GM06990 (cell line): Measurements from ENCODE around the gene TPSB2.
"Not testable (repeated sequence)": the region's sequence is repeated elsewhere in the genome, so short reads cannot be mapped to it uniquely, and the experiment has no call there.

Source experiments
- DNase-seq: peaks from one replicate; pipeline ENCODE4 v3.0.0-alpha.2; 2011; ENCODE audit not compliant: insufficient read length; ENCODE audit errors: extremely low read depth
- H3K27me3 ChIP-seq: replicated peaks from 2 replicates; pipeline ENCODE4 v1.6.0; 2011; ENCODE audit warnings: low read length; ENCODE audit not compliant: control insufficient read depth, insufficient read depth
- H3K36me3 ChIP-seq: 2 replicates; pipeline ENCODE4 v1.5.1; 2011; ENCODE audit warnings: low read length; ENCODE audit not compliant: control insufficient read depth, insufficient read depth
- H3K4me3 ChIP-seq: replicated peaks from 2 replicates; pipeline ENCODE4 v1.5.1; 2011; ENCODE audit warnings: low read depth, mild to moderate bottlenecking, control low read depth, low read length
- CTCF ChIP-seq: IDR thresholded peaks from 2 replicates; pipeline ENCODE4 v1.5.1; 2011; ENCODE audit warnings: low read length, control low read depth, mild to moderate bottlenecking, inconsistent platforms; ENCODE audit not compliant: insufficient read depth, poor library complexity, severe bottlenecking

TPSB2 gene

GRCh38 chr16:1258225-1258600 lies 28.2 kb upstream of the TPSB2 start:
- Histone ChIP-seq H3K4me3 (no peak overlapping the region), H3K27me3 (no peaks in the 10 kb centered on the region; the same call in 1 of the 2 replicates), H3K36me3 (no peaks in the 10 kb centered on the region)
- no peak for TF ChIP-seq CTCF
- DNase-seq, result no peak

- no peak for DNase-seq
- no peaks in the 10 kb centered on the region; the same call in 1 of the 2 replicates for H3K27me3 ChIP-seq
- no peak for TF ChIP-seq CTCF
- no peak overlapping the region for H3K4me3 ChIP-seq
- H3K36me3 ChIP-seq, result no peaks in the 10 kb centered on the region
Observed at GRCh38 chr16:1257561-1258224, 27.7 kb upstream of the TPSB2 start.

- Histone ChIP-seq H3K4me3 (no peak overlapping the region), H3K36me3 (no peaks in the 10 kb centered on the region), H3K27me3 (no peaks in the 10 kb centered on the region; the same call in 1 of the 2 replicates)
- DNase-seq, result no peak
- no peak for TF ChIP-seq CTCF
Observed at GRCh38 chr16:1256874-1257322, 26.9 kb upstream of the TPSB2 start.

- H3K36me3 ChIP-seq, DNase-seq, H3K27me3 ChIP-seq, H3K4me3 ChIP-seq: not testable (repeated sequence)
Observed at GRCh38 chr16:1256296-1256873, 26.4 kb upstream of the TPSB2 start.

- DNase-seq, H3K36me3 ChIP-seq, H3K27me3 ChIP-seq, H3K4me3 ChIP-seq: not testable (repeated sequence)
Observed at GRCh38 chr16:1255276-1256122, 25.5 kb upstream of the TPSB2 start, which contains the start of gene TPSD1. TPSD1 (plus strand) TSS chr16:1256069; CDS start chr16:1256281, 212 bp downstream.

- H3K27me3 ChIP-seq, H3K36me3 ChIP-seq, H3K4me3 ChIP-seq, DNase-seq: not testable (repeated sequence)
Observed at GRCh38 chr16:1254821-1255220, 24.8 kb upstream of the TPSB2 start.

GRCh38 chr16:1253701-1254364 lies 23.8 kb upstream of the TPSB2 start:
- DNase-seq, H3K36me3 ChIP-seq, H3K4me3 ChIP-seq, H3K27me3 ChIP-seq: not testable (repeated sequence)

GRCh38 chr16:1249031-1249755 lies 19.2 kb upstream of the TPSB2 start:
- H3K36me3 ChIP-seq, DNase-seq, H3K27me3 ChIP-seq, H3K4me3 ChIP-seq: not testable (repeated sequence)

GRCh38 chr16:1247903-1248537 lies 18.0 kb upstream of the TPSB2 start:
- DNase-seq, H3K27me3 ChIP-seq, H3K4me3 ChIP-seq, H3K36me3 ChIP-seq: not testable (repeated sequence)
